Smooth muscle cell (in vitro differentiated cells): ENCODE data around the gene CENPP. TPM values are rescaled to one million over a fixed set of nuclear protein-coding genes. Genes with fewer than 3 reads are reported as not detected.
"Not testable (repeated sequence)": the region's sequence is repeated elsewhere in the genome, so short reads cannot be mapped to it uniquely, and the experiment has no call there.

Experiments used
- DNase-seq: peaks from one replicate; lab custom pipeline; 2025; ENCODE audit not compliant: unreplicated experiment; lab: John Stamatoyannopoulos, UW
- H2AFZ ChIP-seq: fragments of 200-600 bp; sonication (generic); 2 replicates; pipeline ENCODE4 v1.6.0; 2016; ENCODE audit warnings: antibody characterized with exemption, low read depth, mild to moderate bottlenecking
- H3F3A ChIP-seq: fragments of 200-600 bp; sonication (generic); 2 replicates; pipeline ENCODE4 v1.6.0; 2017; ENCODE audit warnings: antibody characterized with exemption, low read depth
- H3K27ac ChIP-seq: fragments of 200-600 bp; sonication (generic); 2 replicates; pipeline ENCODE4 v1.5.1; 2016; ENCODE audit warnings: low read depth, mild to moderate bottlenecking
- H3K27me3 ChIP-seq: fragments of 200-600 bp; sonication (generic); 2 replicates; pipeline ENCODE4 v1.6.1; 2016; ENCODE audit warnings: low read depth, mild to moderate bottlenecking
- H3K36me3 ChIP-seq: fragments of 200-600 bp; sonication (generic); 2 replicates; pipeline ENCODE4 v1.5.1; 2016; ENCODE audit warnings: low read depth
- H3K4me1 ChIP-seq: fragments of 200-600 bp; sonication (generic); 2 replicates; pipeline ENCODE4 v1.5.1; 2016; ENCODE audit warnings: low read depth
- H3K4me2 ChIP-seq: fragments of 200-600 bp; sonication (generic); 2 replicates; pipeline ENCODE4 v1.6.0; 2016; ENCODE audit warnings: mild to moderate bottlenecking
- H3K4me3 ChIP-seq: fragments of 200-600 bp; sonication (generic); 2 replicates; pipeline ENCODE4 v1.5.1; 2016; ENCODE audit warnings: mild to moderate bottlenecking
- H3K79me2 ChIP-seq: fragments of 200-600 bp; sonication (generic); 2 replicates; pipeline ENCODE4 v1.6.0; 2016; ENCODE audit warnings: low read depth, mild to moderate bottlenecking
- H3K9ac ChIP-seq: fragments of 200-600 bp; sonication (generic); 2 replicates; pipeline ENCODE4 v1.6.0; 2016; ENCODE audit warnings: low read depth
- H3K9me3 ChIP-seq: fragments of 200-600 bp; sonication (generic); replicated peaks from 2 replicates; pipeline ENCODE4 v1.5.1; 2016; ENCODE audit warnings: low read depth
- H4K20me1 ChIP-seq: fragments of 200-600 bp; sonication (generic); 2 replicates; pipeline ENCODE4 v1.6.0; 2016; ENCODE audit warnings: low read depth
- WGBS: methylation state at CpG from one replicate; pipeline ENCODE4 v1.1.7; 2016; ENCODE audit warnings: low lambda C conversion rate; 5-methylcytosine and 5-hydroxymethylcytosine counted together
- polyA plus RNA-seq: library from polyadenylated mRNA; unstranded; fragments of >200 nt; fragmentation: Nextera tagmentation; extraction: Ambion mirVana; gene quantifications from 2 replicates; pipeline ENCODE4 v1.2.1, GENCODE V29; 2016
- total RNA-seq: library from RNA; depleted of rRNA; stranded (reverse); fragments of >200 nt; gene quantifications from 2 replicates; pipeline ENCODE4 v1.2.3, GENCODE V29; 2014
- TF ChIP-seq, protein P1 (sequence below): fragments of 200-600 bp; sonication (generic); IDR thresholded peaks from 2 replicates; pipeline ENCODE4 v1.5.1; 2017; ENCODE audit warnings: borderline replicate concordance, mild to moderate bottlenecking, antibody characterized with exemption; ENCODE audit not compliant: insufficient read depth, poor library complexity, severe bottlenecking

Gene CENPP
- total and polyA plus RNA-seq, 2 experiments from 2014 or later: 4.2 to 17.5 TPM

- TF ChIP-seq, protein P1, sequence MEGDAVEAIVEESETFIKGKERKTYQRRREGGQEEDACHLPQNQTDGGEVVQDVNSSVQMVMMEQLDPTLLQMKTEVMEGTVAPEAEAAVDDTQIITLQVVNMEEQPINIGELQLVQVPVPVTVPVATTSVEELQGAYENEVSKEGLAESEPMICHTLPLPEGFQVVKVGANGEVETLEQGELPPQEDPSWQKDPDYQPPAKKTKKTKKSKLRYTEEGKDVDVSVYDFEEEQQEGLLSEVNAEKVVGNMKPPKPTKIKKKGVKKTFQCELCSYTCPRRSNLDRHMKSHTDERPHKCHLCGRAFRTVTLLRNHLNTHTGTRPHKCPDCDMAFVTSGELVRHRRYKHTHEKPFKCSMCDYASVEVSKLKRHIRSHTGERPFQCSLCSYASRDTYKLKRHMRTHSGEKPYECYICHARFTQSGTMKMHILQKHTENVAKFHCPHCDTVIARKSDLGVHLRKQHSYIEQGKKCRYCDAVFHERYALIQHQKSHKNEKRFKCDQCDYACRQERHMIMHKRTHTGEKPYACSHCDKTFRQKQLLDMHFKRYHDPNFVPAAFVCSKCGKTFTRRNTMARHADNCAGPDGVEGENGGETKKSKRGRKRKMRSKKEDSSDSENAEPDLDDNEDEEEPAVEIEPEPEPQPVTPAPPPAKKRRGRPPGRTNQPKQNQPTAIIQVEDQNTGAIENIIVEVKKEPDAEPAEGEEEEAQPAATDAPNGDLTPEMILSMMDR: no peak
- H3K4me2 ChIP-seq: peak overlapping the region; percentile 63
- H3K79me2 ChIP-seq: no peaks in the 10 kb centered on the region
- H3K9me3 ChIP-seq: no peaks in the 10 kb centered on the region
- no peak overlapping the region for H2AFZ ChIP-seq
- H3K4me3 ChIP-seq: no peak overlapping the region
- H4K20me1 ChIP-seq: no peaks in the 10 kb centered on the region
- no peaks in the 10 kb centered on the region for H3K27me3 ChIP-seq
- no peak for DNase-seq
- peak overlapping the region; percentile 75 for H3K9ac ChIP-seq
- peaks cover 18% of the 10 kb centered on the region for H3K4me1 ChIP-seq
- no peaks in the 10 kb centered on the region for H3K36me3 ChIP-seq
- peaks cover 5% of the 10 kb centered on the region for H3F3A ChIP-seq
- peak overlapping the region; percentile 93 for H3K27ac ChIP-seq
Observed at GRCh38 chr9:92564504-92564903, 238.8 kb downstream of the CENPP start.

DNA sequence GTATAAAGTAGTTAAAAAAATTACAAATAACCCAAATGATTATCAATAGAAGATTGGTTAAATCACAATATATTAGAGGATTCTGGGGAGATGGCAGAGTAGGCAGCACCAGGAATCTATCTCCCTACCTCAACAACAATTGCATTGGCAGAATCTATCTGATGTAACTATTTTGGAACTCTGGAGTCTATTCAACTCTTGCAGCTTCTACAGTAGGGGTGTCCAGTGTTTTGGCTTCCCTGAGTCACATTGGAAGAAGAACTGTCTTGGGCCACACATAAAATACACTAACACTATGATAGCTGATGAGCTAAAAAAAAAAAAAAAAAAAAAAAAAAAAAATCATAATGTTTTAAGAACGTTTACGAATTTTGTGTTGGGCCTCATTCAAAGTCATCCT lies 239.2 kb downstream of the CENPP start:
- Histone ChIP-seq H3K36me3 (no peaks in the 10 kb centered on the region), H3K9ac (peak overlapping the region; percentile 34)
- TF ChIP-seq, protein P1: no peak

DNA sequence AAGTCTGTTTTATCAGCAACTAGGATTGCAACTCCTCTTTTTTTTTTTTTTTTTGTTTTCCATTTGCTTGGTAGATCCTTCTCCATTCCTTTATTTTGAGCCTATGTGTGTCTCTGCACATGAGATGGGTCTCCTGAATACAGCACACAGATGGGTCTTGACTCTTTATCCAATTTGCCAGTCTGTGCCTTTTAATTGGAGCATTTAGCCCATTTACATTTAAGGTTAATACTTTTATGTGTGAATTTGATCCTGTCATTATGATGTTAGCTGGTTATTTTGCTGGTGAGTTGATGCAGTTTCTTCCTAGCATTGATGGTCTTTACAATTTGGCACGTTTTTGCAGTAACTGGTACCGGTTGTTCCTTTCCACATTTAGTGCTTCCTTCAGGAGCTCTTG lies 246.1 kb downstream of the CENPP start:
- H3K9ac ChIP-seq, H3K4me1 ChIP-seq, H3F3A ChIP-seq, DNase-seq, H3K4me3 ChIP-seq, H2AFZ ChIP-seq, H3K36me3 ChIP-seq, H3K79me2 ChIP-seq, H3K27ac ChIP-seq, H3K27me3 ChIP-seq, H3K9me3 ChIP-seq, H4K20me1 ChIP-seq, H3K4me2 ChIP-seq: not testable (repeated sequence)
- WGBS: 94% methylated on average over 2 of the region's 2 CpGs

More for the DNA sequence above, 239.2 kb downstream of the CENPP start:
- Histone ChIP-seq H4K20me1 (no peaks in the 10 kb centered on the region), H3K4me2 (peak overlapping the region; percentile 63), H3K4me3 (no peak overlapping the region), H3K27ac (peak overlapping the region; percentile 93), H3K4me1 (peaks cover 18% of the 10 kb centered on the region), H2AFZ (no peak overlapping the region), H3K79me2 (no peaks in the 10 kb centered on the region), H3F3A (peaks cover 5% of the 10 kb centered on the region), H3K27me3 (no peaks in the 10 kb centered on the region), H3K9me3 (no peaks in the 10 kb centered on the region)
- no peak for DNase-seq
- 78% methylated on average over 2 of the region's 2 CpGs for WGBS

- DNase-seq, H3K9me3 ChIP-seq, H3K9ac ChIP-seq, H3F3A ChIP-seq, H2AFZ ChIP-seq, H3K4me1 ChIP-seq, H4K20me1 ChIP-seq, H3K27me3 ChIP-seq, H3K4me3 ChIP-seq, H3K79me2 ChIP-seq, H3K36me3 ChIP-seq, H3K27ac ChIP-seq, H3K4me2 ChIP-seq: not testable (repeated sequence)
- WGBS: 97% methylated on average over 14 of the region's 14 CpGs
Observed at GRCh38 chr9:92573612-92574011, 247.9 kb downstream of the CENPP start.

GRCh38 chr9:92576175-92576574 lies 250.4 kb downstream of the CENPP start:
- no peaks in the 10 kb centered on the region for H3F3A ChIP-seq
- no peaks in the 10 kb centered on the region for H3K9me3 ChIP-seq
- H4K20me1 ChIP-seq: no peaks in the 10 kb centered on the region
- no peak overlapping the region for H3K9ac ChIP-seq
- no peak overlapping the region for H3K4me2 ChIP-seq
- TF ChIP-seq, protein P1: no peak
- no peak overlapping the region for H3K4me3 ChIP-seq
- no peak overlapping the region for H2AFZ ChIP-seq
- H3K4me1 ChIP-seq: no peaks in the 10 kb centered on the region
- no peak for DNase-seq
- no peaks in the 10 kb centered on the region for H3K36me3 ChIP-seq
- H3K27me3 ChIP-seq: no peaks in the 10 kb centered on the region
- 76% methylated on average over 1 of the region's 1 CpG for WGBS
- no peak overlapping the region for H3K27ac ChIP-seq
- H3K79me2 ChIP-seq: no peaks in the 10 kb centered on the region
